NCI-H1694 treated with DMSO at 0.1 percent for 48 hours (cell line): ENCODE data around the gene STKLD1.
"Not testable (repeated sequence)": the region's sequence is repeated elsewhere in the genome, so short reads cannot be mapped to it uniquely, and the experiment has no call there.

Experiments
- DNase-seq: peaks from one replicate; lab custom pipeline; 2025; lab: John Stamatoyannopoulos, UW

The STKLD1 gene

DNA sequence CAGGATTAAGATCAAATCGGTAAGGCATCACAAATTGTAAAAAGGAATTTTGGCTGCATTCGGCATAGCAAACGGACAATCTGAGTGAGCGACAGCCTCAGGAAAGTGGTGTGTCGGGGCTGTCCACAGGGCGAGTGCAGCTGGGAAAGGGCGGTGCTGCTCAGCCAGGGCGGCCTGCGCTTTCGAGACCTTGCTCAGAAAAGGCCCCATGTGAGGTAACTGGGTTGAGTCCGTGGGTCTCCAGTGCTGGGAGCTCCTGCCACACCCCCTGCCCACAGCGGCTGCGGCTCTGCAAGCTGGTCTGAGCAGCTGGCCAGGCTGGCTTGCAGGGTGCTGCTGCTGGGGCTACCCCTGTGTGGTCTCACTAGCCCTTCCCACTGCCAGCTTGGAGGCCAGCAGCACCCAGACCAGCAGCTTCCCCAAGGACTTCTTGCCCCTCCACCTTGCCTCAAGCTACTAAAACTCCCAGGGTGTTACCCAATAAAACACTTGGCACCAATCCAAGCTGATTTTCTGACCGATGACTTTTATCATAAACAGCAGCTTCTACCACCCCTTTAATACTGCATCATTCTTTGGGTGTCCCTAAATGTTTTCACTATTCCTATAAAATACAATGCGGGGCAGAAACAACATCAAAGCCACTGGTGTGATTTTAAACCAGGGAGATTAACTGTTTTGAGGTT, 13.7 kb upstream of the STKLD1 start:
- no peak for DNase-seq

DNA sequence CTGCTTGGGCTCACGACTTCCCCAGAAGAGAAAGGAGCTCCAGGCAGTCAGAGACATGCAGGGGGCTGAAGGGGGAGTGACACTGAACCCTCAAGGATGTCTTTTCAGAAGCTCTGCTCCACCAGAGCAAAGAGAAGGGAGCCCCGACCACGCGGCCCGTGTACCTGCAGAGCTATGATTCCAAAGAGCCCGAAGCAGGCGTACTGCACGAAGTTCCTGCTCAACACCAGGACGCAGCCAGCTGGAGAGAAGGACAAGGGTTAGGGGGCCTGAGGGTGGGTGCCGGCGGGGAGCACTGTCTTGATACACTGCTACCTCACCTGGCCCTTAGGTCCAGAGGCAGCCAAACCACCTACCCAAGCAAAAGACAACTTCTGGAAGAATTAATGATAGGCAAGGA, 9.7 kb upstream of the STKLD1 start:
- no peak for DNase-seq

DNA sequence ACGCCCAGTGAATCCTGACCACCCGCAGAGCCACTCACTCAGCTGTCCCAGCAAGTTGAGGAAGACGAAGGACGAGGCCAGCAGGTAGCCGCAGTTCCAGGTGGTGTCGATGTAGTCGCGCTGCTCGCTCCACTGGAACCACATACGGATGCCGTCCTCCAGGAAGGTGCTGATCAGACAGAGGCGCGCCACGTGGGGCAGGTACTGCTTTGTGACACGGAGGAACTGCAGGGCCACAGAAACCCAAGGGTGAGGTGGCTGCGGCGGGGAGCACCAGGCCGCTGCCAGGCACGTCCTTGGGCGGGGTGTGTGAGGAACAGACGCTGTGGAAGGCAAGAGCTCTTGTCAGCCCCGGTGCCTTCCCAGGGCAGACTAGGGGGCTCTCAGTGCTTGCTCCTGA, 8.9 kb upstream of the STKLD1 start:
- DNase-seq, result no peak

DNA sequence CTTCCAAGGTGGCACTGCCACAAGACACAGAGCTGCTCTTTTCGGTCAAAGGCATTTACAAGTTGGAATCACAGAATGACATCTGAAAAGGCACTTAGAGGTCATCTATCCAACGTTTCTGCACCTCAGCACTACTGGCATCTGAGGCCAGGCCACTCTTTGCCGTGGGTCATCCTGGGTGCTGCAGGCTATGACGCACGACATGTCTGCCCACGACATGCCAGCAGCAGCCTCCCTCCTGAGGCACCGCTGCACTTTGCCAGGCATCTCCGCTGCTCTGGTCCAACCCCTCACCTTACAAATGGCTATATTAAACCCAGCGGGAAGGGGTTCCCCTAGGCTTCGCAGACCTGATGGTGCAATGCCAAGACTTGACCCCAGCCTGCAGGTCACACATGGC, 8.4 kb upstream of the STKLD1 start:
- DNase-seq, result no peak

DNA sequence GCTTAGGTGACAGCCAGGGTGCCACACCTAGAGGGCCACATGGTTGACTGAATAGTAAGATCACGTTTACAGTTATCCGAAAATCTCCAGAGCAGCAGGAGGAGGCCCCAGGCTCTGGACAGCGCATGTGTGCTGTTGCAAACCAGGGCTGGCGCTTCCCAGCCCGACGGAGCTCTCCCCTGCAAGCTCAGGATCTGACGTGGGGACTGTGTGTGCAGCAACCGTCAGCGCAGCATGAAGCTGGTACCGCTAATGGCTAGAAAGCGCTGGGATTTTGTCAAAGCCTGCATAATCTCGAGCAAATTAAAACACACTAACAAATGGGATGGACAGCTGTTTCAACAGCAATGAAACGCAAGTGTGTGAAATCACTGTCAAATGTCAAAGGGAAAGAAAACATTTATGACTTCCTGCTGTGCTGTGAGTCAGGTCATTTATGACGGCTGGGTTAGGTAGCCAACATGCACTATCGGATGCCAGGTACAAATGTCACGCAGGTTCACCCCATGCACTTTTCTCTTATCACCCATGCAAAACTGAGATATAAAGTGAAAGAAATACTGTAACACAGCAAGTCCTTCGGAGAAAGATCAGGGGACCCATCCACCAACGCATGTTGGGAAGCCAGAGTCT, 7.8 kb upstream of the STKLD1 start:
- no peak for DNase-seq

DNA sequence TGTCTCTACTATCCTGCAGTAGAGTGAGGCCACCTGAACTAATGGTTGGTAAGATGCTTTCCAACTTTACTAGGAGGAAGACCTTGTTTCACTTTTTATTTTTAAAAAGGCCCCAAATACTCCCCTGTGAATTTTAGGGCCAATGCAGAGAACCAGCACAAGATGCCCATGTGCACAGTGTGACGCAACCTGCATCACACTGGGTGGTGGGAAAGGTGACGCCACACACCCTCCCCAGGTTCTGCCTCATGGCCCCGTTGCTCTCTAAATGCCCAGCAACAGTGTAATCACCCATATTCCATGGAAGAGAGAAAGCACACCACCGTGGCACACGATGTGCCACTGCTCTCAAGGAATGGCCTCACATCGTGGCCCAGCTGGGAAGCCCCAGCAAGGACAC, 6.7 kb upstream of the STKLD1 start:
- no peak for DNase-seq

DNA sequence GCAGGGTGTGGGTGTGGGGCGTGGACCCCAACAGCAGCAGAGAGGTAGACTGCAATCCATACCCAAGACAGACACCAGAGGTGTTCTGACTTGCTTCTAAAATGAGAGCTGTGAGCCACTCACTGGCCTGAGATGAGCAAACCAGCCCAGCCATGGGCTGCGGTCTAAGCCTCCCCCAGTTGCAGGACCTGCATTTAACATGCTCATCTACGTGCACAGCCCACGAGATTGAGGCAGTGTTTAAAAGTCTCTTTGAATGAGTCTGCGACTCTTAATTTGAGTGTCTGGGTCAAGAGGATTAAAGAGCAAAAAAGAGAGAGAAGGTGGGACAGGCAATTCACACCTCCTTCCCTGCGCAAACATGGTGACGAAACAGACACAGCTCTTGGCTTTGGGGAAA, 6.2 kb upstream of the STKLD1 start:
- no peak for DNase-seq

DNA sequence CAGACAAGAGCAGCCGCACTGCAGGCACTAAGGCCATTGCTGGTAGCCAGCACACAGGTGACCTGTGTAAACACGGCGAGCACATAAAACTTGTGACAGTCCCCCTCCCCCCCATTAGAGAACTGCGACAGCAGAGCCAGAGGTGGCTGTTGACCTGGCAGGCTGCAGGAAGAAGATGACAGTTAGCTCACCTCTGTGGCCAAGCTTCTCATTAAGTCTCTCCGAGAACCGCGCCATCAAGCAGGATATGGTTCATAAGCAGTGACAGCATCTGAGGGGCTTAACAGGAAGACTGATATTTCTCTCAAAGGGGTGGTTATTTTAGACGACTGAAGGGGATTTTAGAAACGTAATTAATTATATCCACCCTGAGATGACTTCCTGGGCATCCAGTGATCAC, 5.5 kb upstream of the STKLD1 start:
- DNase-seq, result no peak

DNA sequence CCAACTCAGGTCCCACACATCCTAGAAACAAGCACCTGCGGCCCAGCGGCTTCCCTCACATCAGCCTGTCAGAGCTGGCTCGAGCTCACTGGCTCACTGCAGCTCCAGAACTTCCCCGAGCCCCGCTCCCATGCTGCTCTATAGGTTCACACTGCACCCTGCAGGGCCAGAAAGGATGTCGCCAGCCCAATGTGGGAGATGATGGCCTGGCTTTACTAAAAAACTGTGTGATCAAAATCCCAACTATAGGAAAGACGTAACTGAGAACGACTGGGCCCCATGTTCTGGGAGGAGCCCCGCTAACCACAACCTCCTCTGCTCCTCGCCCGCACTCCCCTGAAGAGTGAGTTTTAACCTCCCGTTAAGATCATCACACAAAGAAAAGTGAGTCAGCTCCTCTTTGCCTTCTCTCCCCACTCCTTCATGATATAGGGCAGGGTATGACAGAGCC, 4.9 kb upstream of the STKLD1 start:
- DNase-seq, result no peak

DNA sequence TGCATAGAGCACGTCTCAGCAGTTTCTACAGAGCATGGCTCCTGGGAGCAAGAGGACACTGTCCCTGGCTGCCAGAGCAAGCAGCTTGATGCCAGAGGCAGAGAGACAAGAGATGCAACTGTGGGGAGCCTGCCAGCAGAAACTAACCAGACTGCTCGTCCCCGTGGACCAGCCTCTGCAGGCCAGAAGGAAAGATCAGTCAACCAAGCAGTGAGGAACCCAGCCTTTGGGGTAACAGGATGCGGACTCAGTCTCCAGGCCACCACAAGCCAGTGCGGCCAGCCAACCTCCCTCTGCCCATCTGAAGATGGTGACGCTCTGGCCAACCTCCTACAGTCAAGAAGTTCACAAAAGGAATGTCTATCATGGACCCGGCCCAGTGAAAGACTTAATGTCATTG, 4.0 kb upstream of the STKLD1 start:
- DNase-seq, result no peak

DNA sequence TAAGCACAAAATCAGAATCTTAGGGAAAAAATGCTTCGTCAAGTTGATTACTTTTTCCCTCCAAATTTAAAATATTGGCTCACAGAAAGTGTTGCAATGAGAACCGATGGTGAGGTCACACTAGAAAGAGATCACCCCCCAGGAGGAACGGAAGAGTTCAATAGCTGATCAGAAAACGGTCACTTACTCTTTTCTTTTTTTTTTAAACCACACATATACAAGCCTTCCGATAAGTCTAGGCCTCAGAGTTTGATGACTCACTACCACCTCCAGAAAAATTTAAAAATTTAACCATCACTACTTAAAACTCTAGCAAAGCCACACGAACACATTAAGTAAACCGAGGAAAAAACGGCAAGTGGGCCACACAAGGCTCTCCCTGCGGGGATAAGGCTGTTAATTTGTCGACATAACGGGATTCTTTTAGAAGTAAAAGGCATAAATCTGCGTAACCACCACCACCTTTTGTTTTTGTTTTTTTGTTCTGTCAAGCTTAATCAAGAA, 1.5 kb upstream of the STKLD1 start:
- DNase-seq, result no peak

DNA sequence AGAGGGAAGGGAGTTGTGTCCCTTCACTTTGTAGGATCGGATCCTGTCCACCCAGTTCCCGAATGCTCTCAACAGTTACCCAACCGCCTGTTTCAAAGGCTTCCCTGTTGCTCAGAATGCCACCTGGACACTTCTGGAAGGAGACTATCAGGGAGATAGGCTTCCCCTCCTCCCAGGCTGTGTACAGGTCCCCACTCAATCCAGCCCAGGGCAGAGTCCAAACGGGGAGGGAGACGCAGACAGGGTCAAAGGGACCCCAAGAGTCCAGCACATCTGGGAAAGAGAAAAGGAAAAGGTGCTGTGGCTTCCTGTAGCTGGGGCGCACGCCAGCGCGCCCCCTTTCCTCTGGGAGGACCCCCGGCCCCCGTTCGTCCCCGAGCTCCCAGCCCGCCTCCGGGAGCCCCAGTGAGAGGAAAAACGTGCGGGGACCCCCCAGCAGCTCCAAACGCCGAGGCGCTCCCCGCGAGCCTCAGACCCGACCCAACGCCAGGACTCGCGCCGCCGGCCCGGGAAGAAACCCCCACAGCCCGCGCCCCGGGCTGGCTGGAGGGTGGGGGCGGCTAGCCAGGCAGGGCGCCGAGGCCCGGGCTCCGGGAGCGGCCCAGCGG, 946 bp upstream of the STKLD1 start:
- DNase-seq, result no peak

DNA sequence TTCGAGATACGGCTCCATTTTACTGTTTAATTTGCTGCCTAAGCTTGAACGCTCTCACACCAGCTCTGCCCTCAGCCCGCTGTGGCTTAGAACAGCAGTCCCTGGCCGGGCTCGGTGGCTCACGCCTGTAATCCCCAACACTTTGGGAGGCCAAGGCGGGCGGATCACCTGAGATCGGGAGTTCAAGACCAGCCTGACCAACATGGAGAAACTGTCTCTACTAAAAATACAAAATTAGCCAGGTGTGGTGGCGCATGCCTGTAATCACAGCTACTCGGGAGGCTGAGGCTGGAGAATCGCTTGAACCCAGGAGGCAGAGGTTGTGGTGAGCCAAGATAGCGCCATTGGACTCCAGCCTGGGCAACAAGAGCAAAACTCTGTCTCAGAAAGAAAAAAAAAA, 1.1 kb downstream of the STKLD1 start:
- not testable (repeated sequence) for DNase-seq

DNA sequence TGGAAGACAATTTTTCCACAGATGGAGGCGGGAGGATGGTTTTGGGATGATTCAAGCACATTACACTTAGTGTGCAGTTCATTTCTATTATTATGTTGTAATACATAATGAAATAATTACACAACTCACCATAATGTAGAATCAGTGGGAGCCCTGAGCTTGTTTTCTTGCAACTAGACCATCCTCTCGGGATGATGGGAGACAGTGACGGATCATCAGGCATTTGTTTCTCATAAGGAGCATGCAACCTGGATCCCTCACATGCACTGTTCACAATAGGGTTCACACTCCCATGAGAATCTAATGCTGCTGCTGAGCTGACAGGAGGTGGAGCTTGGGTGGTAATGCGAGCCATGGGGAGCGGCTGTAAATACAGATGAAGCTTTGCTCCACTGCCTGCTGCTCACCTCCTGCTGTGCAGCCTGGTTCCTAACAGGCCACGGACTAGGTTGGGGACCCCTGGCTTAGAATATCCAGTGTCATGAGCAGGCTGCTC, 1.6 kb downstream of the STKLD1 start:
- DNase-seq, result peak; percentile 64

DNA sequence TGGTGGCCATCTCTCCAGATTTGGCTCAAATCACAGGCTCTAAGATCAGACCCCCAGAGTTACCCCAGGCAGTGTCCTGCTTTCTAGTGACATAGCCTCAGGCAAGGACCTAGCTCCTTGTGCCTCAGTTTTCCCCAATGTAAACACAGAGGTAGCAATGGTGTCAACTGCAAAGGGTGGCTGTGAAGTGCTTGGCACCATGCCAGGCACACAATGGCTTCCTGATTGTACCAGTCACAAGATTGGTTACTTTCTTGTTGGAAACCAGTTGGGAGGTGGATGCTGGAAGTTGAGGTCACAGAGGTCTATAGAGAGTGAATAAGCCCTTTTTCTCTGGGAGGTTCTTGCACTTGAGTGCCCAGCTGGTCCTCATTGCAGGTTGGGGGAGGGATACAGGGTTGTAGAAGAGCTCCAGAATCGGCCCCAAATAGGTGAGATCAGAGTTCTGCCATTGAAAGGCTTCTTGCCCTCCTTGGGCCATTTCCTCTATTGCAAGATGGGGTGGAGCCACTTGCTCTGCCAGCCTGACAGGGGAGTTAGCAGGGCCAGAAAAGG, 2.3 kb downstream of the STKLD1 start:
- DNase-seq, result no peak

DNA sequence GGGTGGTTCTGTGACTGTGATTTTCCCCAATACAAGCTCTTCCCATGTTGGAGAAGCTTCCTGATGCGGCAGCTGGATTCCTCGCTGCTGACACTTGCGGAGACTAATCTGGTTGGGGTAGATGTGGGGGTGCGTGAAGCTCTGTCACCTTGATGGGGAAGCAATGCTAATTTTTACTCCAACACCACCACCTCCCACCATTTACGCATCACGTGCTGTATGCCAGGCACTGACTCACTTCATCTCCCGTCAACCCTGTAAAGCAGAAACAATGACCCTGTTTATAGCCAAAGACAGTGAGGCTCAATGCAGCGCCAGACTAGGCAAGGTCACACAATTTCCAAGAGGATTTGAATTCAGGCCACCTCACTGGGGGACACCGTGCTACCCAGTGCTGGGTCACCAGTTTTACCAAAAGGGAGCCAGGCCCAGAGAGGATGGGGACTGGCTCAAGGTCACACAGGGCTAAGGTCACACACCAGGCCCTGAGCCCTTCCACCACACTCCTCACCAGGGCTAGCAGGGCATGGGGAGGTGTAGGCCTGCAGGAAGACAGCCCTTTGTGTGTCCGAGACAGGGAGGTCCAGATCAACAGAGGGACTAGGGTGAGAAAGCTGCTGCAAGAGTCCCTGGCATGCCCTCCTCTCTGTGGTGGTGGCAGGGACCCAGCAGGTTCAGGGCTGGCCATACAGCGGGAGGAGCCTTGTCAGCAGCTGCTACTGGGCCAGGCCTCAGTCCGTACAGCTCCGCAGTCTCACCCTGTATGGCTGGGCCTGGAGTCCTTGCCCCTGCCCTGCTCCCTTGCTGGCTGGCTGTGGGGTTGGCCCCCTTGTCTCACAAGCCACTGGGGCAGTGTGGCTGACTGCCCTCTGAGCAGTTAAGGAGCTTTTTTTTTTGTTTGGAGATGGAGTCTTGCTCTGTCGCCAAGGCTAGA, 3.3 kb downstream of the STKLD1 start:
- DNase-seq, result no peak

DNA sequence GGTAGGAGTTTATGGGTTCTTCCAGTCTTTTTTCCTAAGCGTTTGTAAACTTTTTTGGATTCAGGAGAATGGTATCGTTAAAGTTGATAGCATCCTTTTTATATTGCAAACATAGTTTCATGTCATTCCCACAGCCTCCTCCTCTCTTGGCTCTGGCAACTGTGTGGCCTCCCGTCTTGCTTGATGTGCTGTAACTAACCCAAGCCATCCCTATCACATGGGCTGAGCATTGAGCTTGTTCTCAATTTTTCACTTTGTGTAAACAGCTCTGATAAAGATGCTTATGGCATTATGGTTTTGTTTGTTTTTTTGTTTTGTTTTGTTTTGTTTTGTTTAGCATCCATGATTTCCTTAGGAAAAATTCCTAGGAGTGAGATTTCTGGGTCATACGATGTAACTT, 4.6 kb downstream of the STKLD1 start:
- DNase-seq, result no peak

DNA sequence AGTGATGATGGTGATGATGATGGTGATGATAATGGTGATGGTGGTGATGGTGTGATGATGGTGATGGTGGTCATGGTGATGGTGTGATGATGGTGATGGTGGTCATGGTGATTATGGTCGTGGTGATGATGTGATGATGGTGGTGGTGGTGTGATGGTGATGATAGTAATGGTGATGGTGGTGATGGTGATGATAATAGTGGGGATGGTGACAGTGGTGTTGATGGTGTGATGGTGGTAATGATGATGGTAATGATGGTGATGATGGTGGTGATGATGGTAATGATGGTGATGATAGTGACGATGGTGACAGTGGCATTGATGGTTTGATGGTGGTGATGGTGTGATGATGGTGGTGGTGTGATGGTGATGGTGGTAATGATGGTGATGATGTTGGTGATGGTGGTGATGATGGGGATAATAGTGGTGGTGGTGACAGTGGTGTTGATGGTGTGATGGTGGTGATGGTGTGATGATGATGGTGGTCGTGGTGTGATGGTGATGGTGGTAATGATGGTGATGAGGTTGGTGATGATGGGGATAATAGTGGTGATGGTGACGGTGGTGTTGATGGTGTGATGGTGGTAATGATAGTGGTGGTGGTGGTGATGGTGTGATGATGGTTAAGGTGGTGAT, 6.5 kb downstream of the STKLD1 start:
- no peak for DNase-seq

DNA sequence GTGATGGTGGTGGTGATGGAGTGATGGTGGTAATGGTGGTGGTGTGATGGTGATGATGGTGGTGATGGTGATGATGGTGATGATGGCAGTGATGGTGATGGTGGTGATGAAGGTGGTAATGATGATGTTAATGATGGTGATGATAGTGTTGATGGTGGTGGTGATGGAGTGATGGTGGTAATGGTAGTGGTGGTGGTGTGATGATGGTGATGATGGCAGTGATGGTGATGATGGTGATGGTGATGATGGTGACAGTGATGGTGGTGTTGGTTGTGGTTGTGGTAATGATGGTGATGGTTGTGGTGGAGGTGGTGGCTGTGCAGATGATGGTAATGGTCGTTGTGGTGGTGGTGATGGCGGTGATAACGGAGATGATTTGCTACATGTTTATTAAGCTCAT, 7.3 kb downstream of the STKLD1 start:
- no peak for DNase-seq

DNA sequence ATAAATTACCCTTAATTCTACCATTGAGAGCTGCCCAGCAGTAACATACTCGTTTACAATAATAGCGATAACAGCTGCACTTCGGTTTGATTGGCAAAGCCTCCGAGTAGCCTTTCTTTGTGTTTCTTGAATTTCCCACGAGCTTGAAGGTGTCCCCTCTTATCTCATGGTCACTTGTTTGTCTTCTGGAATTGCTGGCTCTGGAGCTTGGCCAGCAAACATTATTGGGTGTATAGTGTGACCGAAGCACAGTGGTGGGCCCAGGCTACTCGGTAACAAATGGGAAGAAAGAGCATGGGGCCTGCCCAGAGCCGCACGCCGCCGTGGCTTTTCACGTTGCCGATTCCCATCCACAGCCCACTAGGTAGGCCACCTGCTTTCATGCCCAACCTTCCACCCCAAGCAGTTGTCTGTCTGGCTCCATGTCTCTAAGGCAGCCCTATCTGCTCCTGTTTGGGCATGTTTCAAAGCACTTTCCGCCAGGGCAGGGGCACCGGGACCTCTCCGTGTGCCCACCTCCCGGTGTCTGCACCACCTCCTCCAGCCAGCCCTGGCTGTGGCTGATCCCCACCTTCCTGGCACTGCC, 8.7 kb downstream of the STKLD1 start:
- DNase-seq, result peak; percentile 69

DNA sequence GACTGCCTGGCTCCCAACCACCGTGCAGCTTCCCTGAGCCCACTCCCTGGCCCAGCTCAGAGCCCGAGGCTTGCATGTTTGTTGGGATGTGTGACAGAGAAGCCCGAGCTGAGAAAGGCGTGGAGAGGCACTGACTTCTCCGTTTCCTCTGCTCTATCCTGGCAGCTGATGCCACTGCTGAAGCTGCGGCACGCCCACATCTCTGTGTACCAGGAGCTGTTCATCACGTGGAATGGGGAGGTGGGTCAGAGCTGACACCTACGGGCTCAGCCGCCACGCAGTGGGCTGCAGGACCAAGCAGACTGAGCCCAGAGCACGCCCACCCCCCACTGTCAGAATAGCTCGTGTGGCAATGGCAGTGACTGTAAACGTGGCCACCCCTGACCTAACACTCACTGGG, 9.3 kb downstream of the STKLD1 start:
- no peak for DNase-seq
